Erythroblast (primary cell): ENCODE data around the gene RASA3.
A peak's percentile ranks its signal among the peaks of the same experiment; 100 is the strongest.
"Not testable (repeated sequence)": the region's sequence is repeated elsewhere in the genome, so short reads cannot be mapped to it uniquely, and the experiment has no call there.

Experiments
- DNase-seq, 2 experiments: peaks; one replicate each; lab custom pipeline; 2025; lab: John Stamatoyannopoulos, UW
- GATA1 ChIP-seq: IDR thresholded peaks from 2 replicates; pipeline ENCODE4 v1.6.1; 2011; ENCODE audit warnings: low read depth, mild to moderate bottlenecking, control low read depth, low read length, moderate library complexity
- POLR2A ChIP-seq: IDR thresholded peaks from 2 replicates; pipeline ENCODE4 v1.6.1; 2011; ENCODE audit warnings: mild to moderate bottlenecking, low read length

RASA3 gene

GRCh38 chr13:114103801-114104654, 28.4 kb downstream of the RASA3 start:
- no peak for DNase-seq
- TF ChIP-seq POLR2A (no peak), GATA1 (no peak)

- DNase-seq: not testable (repeated sequence)
Measured at GRCh38 chr13:114103289-114103621, 29.2 kb downstream of the RASA3 start.

GRCh38 chr13:114102521-114103288, 29.7 kb downstream of the RASA3 start:
- DNase-seq: no peak

GRCh38 chr13:114102131-114102520, 30.3 kb downstream of the RASA3 start:
- TF ChIP-seq GATA1 (no peak), POLR2A (no peak)
- DNase-seq: no peak

More at GRCh38 chr13:114102521-114103288, 29.7 kb downstream of the RASA3 start:
- TF ChIP-seq POLR2A (no peak), GATA1 (no peak)

GRCh38 chr13:114101358-114102130, 30.9 kb downstream of the RASA3 start:
- no peak for DNase-seq
- TF ChIP-seq POLR2A: no peak
- TF ChIP-seq GATA1: no peak

- TF ChIP-seq POLR2A (no peak), GATA1 (no peak)
- DNase-seq: no peak
Measured at GRCh38 chr13:114100446-114101357, 31.7 kb downstream of the RASA3 start.

- DNase-seq: peak in 1 of 2 experiments; percentile 32
- TF ChIP-seq GATA1 (no peak), POLR2A (no peak)
Measured at GRCh38 chr13:114099918-114100445, 32.4 kb downstream of the RASA3 start.

- peak; percentile 22 to 41 for DNase-seq
- TF ChIP-seq POLR2A: no peak
- TF ChIP-seq GATA1: no peak
Measured at GRCh38 chr13:114099191-114099590, 33.2 kb downstream of the RASA3 start.

GRCh38 chr13:114098689-114099056, 33.8 kb downstream of the RASA3 start:
- DNase-seq: not testable (repeated sequence)

GRCh38 chr13:114097893-114098688, 34.3 kb downstream of the RASA3 start:
- TF ChIP-seq GATA1: no peak
- no peak for DNase-seq

- TF ChIP-seq POLR2A (no peak), GATA1 (no peak)
- no peak for DNase-seq
Measured at GRCh38 chr13:114097212-114097892, 35.1 kb downstream of the RASA3 start.

- DNase-seq: no peak
- no peak for TF ChIP-seq POLR2A
Measured at GRCh38 chr13:114096811-114097211, 35.6 kb downstream of the RASA3 start.

- DNase-seq: no peak
- TF ChIP-seq GATA1: no peak
Measured at GRCh38 chr13:114096031-114096485, 36.4 kb downstream of the RASA3 start.
